Measurements from ENCODE around the gene VEZT. TPM values are rescaled to one million over a fixed set of nuclear protein-coding genes. Genes with fewer than 3 reads are reported as not detected.

VEZT gene
- total RNA-seq, 1 experiment from 2014 or later: 77.4 TPM

DNA sequence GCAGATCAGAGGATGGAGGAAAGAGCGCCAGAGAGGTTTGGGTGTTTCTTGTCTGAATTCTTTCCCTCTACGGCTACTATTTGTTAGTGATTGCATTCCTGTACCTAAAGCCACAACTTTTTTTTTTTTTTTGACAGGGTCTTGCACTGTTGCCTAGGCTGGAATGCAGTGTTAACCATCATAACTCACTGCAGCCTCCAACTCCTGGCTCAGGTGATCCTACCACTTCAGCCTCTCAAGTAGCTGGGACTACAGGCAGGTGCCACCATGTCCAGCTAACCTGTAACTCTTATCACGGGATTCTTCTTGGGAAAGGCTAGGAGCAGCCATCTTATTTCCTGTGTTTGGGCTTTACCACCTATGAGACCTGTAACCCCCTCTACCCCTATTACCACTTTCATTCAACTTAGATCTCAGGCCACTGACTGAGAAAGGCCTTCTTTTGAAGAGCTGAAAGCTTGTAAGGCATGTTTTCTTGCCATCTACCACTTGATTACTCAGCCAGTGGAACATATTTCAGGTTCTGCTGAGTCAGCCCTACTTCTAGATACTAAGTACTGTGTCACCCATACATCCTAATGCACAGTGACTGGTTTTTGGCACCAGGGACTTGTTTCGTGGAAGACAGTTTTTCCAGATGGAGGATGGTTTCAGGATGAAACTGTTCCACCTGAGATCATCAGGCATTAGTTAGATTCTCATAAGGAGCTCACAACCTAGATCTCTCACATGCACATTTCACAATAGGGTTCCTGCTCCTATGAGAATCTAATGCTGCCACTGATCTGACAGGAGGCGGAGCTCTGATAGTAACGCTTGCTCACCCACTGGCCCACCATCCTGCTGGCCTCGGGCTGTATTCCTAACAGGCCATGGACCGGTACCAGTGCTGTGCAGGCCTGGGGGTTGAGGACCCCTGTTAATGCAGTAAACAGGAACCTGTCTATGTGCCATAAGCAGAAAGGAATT, 6.9 kb downstream of the VEZT start:
- no peaks in the 10 kb centered on the region for H3K9me3 Mint-ChIP-seq (ENCODE audit: unreplicated experiment)
- intact Hi-C loops (cut with micrococcal nuclease; ENCODE audit: unreplicated experiment): no loop called here
- Histone ChIP-seq H3K36me3 (ENCODE audit: control insufficient read depth, insufficient read depth, low read length) (no peaks in the 10 kb centered on the region; the same call in 1 of the 2 replicates), H3K4me3 (ENCODE audit: low read depth, low read length) (no peak overlapping the region), H3K27me3 (replicated peaks; ENCODE audit: control insufficient read depth, insufficient read depth, low read length) (no peaks in the 10 kb centered on the region), H3K9me3 (no peaks in the 10 kb centered on the region), H3K4me1 (0 out of 2 replicates have a peak, but pooled peaks cover 7% of the 10 kb centered on the region)
- CTCF ChIA-PET: interaction anchor here (1.4 kb wide), 1 partner anchor 310 kb away, joined by 3 read pairs; no protein-coding TSS in a partner anchor
- TF ChIP-seq, protein P1, sequence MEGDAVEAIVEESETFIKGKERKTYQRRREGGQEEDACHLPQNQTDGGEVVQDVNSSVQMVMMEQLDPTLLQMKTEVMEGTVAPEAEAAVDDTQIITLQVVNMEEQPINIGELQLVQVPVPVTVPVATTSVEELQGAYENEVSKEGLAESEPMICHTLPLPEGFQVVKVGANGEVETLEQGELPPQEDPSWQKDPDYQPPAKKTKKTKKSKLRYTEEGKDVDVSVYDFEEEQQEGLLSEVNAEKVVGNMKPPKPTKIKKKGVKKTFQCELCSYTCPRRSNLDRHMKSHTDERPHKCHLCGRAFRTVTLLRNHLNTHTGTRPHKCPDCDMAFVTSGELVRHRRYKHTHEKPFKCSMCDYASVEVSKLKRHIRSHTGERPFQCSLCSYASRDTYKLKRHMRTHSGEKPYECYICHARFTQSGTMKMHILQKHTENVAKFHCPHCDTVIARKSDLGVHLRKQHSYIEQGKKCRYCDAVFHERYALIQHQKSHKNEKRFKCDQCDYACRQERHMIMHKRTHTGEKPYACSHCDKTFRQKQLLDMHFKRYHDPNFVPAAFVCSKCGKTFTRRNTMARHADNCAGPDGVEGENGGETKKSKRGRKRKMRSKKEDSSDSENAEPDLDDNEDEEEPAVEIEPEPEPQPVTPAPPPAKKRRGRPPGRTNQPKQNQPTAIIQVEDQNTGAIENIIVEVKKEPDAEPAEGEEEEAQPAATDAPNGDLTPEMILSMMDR (IDR thresholded peaks at IDR 0.05; ENCODE audit: insufficient read depth in 1 of 2, low read depth in 1 of 2, low read length in 1 of 2, severe bottlenecking in 1 of 2, unreplicated experiment in 1 of 2): no peak
- POLR2A ChIA-PET: no interaction called here
- H3K27ac Mint-ChIP-seq (ENCODE audit: unreplicated experiment): no peak overlapping the region
- DNase-seq: no peak
- no peak overlapping the region for H3K4me3 Mint-ChIP-seq (ENCODE audit: unreplicated experiment)
- H3K4me1 Mint-ChIP-seq (ENCODE audit: low read depth, unreplicated experiment): peaks cover 9% of the 10 kb centered on the region
- no TSS peak for BruUV-seq (replicated peaks)
- no peaks in the 10 kb centered on the region for H3K27me3 Mint-ChIP-seq (ENCODE audit: insufficient read depth, unreplicated experiment)
- peaks cover 23% of the 10 kb centered on the region for H3K36me3 Mint-ChIP-seq (ENCODE audit: insufficient read depth, unreplicated experiment)

DNA sequence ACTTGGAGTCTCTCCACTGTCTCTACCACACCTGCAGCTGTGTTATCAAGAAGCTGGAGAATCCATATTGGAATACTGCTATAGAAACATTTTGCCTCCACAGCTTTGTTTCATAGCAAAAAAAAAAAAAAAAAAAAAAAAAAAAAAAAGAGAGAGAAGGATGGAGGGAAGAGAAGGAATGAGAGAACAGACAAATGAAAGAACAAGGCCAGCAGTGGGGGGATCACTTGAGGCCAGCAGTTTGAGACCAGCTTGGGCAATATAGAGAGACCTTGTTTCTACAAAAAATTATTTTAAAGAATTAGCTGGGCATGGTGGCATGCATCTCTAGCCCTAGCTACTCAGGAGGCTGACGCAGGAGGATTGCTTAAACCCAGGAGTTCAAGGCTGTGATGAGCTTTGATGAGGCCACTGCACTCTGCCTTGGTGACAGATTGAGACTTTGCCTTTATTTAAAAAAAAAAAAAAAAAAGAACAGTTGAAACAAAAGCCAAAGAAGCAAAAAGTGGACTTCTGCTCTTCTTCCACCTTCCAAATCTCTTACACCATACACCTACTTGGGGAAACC, 8.1 kb downstream of the VEZT start:
- H3K27me3 Mint-ChIP-seq (ENCODE audit: insufficient read depth, unreplicated experiment): no peaks in the 10 kb centered on the region
- ChIA-PET CTCF (no interaction called here), POLR2A (no interaction called here)
- DNase-seq: no peak
- H3K4me1 ChIP-seq: peaks cover 8% of the 10 kb centered on the region; the same call in 1 of the 2 replicates
- peaks cover 23% of the 10 kb centered on the region for H3K36me3 Mint-ChIP-seq (ENCODE audit: insufficient read depth, unreplicated experiment)
- intact Hi-C loops (cut with micrococcal nuclease; ENCODE audit: unreplicated experiment): no loop called here
- H3K27ac Mint-ChIP-seq (ENCODE audit: unreplicated experiment): no peak overlapping the region
- no peaks in the 10 kb centered on the region for H3K9me3 ChIP-seq
- H3K4me1 Mint-ChIP-seq (ENCODE audit: low read depth, unreplicated experiment): peaks cover 14% of the 10 kb centered on the region
- H3K36me3 ChIP-seq (ENCODE audit: control insufficient read depth, insufficient read depth, low read length): no peaks in the 10 kb centered on the region; the same call in 1 of the 2 replicates
- H3K27me3 ChIP-seq (replicated peaks; ENCODE audit: control insufficient read depth, insufficient read depth, low read length): no peaks in the 10 kb centered on the region
- no peak overlapping the region for H3K4me3 Mint-ChIP-seq (ENCODE audit: unreplicated experiment)
- H3K9me3 Mint-ChIP-seq (ENCODE audit: unreplicated experiment): no peaks in the 10 kb centered on the region
- TF ChIP-seq, protein P1 (IDR thresholded peaks at IDR 0.05; ENCODE audit: insufficient read depth in 1 of 2, low read depth in 1 of 2, low read length in 1 of 2, severe bottlenecking in 1 of 2, unreplicated experiment in 1 of 2): no peak
- BruUV-seq (replicated peaks): no TSS peak
- no peak overlapping the region for H3K4me3 ChIP-seq (ENCODE audit: low read depth, low read length)

DNA sequence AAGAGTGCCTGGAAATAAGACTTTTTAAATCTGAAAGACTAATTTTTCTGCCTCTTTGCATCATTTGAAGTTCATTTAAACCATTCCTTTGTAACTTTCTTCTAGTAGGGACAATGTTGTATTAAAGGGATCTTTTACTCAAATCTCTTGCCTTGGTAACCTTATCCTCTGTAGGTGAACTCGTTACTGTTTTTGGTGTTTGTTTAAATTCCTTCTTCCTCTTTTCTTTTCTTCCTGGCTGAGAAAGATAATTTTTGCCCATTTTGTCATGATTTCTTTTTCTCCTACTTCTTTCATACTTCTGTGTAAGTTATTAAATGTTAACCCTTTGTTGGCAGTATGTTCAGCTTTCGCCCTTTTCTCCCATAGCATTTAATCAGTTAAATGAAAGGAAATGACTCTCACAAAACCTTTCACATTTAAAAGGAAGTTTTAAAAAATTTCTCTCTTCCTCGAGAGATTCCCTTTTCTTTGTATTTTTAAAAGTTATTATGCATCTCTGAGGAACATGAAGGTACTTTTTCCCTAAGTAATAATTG, 10.3 kb downstream of the VEZT start:
- no peak overlapping the region for H3K4me3 ChIP-seq (ENCODE audit: low read depth, low read length)
- Mint-ChIP-seq H3K27ac (ENCODE audit: unreplicated experiment) (no peak overlapping the region), H3K36me3 (ENCODE audit: insufficient read depth, unreplicated experiment) (peaks cover 30% of the 10 kb centered on the region), H3K4me3 (ENCODE audit: unreplicated experiment) (no peak overlapping the region), H3K27me3 (ENCODE audit: insufficient read depth, unreplicated experiment) (no peaks in the 10 kb centered on the region), H3K9me3 (ENCODE audit: unreplicated experiment) (no peaks in the 10 kb centered on the region), H3K4me1 (ENCODE audit: low read depth, unreplicated experiment) (peaks cover 23% of the 10 kb centered on the region)
- ChIA-PET CTCF (no interaction called here), POLR2A (no interaction called here)
- BruUV-seq (replicated peaks): no TSS peak
- no peaks in the 10 kb centered on the region for H3K9me3 ChIP-seq
- H3K27me3 ChIP-seq (replicated peaks; ENCODE audit: control insufficient read depth, insufficient read depth, low read length): no peaks in the 10 kb centered on the region
- H3K36me3 ChIP-seq (ENCODE audit: control insufficient read depth, insufficient read depth, low read length): no peaks in the 10 kb centered on the region; the same call in 1 of the 2 replicates
- H3K4me1 ChIP-seq: peaks cover 12% of the 10 kb centered on the region
- DNase-seq: no peak
- TF ChIP-seq, protein P1 (IDR thresholded peaks at IDR 0.05; ENCODE audit: insufficient read depth in 1 of 2, low read depth in 1 of 2, low read length in 1 of 2, severe bottlenecking in 1 of 2, unreplicated experiment in 1 of 2): no peak
- intact Hi-C loops (cut with micrococcal nuclease; ENCODE audit: unreplicated experiment): no loop called here
